Fibroblast of mammary gland (primary cell): ENCODE measurements around the gene PALLD.

Experiments
- DNase-seq: peaks from one replicate; pipeline ENCODE4 v3.0.0-alpha.2; 2010; ENCODE audit warnings: low read depth
- H3K4me3 ChIP-seq: 2 replicates; pipeline ENCODE4 v1.5.1; 2011; ENCODE audit warnings: low read depth, mild to moderate bottlenecking, low read length, moderate library complexity; ENCODE audit not compliant: control insufficient read depth
- TF ChIP-seq, protein P1 (sequence below): conservative IDR thresholded peaks from 2 replicates; pipeline ENCODE4 v1.5.1; 2011; ENCODE audit warnings: low read depth, low read length, inconsistent platforms; ENCODE audit not compliant: control insufficient read depth, insufficient read depth

PALLD gene

DNA sequence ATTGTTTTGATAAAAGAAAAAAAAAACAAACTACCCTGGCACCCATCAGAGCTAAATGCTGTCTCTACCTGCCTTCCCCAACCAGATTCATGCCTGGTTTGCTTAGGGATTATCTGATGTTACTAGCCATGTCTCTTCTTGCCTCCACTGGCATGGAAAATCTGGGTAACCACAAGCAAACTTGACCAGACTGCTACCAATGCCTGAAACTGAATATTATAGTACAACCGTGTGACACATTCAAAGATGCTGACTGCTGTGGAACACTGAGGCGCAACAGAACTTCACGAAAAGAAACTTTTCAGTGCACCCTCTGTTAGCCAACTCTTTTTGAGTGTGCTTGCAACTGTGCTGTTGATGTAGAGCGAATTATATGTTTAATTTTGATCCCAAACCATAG lies 285.1 kb downstream of the PALLD start:
- TF ChIP-seq, protein P1, sequence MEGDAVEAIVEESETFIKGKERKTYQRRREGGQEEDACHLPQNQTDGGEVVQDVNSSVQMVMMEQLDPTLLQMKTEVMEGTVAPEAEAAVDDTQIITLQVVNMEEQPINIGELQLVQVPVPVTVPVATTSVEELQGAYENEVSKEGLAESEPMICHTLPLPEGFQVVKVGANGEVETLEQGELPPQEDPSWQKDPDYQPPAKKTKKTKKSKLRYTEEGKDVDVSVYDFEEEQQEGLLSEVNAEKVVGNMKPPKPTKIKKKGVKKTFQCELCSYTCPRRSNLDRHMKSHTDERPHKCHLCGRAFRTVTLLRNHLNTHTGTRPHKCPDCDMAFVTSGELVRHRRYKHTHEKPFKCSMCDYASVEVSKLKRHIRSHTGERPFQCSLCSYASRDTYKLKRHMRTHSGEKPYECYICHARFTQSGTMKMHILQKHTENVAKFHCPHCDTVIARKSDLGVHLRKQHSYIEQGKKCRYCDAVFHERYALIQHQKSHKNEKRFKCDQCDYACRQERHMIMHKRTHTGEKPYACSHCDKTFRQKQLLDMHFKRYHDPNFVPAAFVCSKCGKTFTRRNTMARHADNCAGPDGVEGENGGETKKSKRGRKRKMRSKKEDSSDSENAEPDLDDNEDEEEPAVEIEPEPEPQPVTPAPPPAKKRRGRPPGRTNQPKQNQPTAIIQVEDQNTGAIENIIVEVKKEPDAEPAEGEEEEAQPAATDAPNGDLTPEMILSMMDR = no peak
- no peak for DNase-seq

DNA sequence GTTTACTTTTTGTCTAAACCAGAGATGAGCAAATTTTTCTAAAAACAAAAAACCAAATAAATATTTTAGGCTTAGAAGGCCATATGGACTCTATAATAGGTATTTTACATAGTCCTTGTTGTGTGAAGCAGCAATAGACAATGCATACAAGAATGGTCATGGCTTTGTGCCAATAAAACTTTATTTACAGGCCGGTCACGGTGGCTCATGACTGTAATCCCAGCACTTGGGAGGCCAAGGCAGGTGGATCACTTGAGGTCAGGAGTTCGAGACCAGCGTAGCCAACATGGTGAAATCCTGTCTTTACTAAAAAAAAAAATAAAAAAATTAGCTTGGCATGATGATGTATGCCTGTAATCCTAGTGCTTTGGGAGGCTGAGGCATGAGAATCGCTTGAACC lies 285.6 kb downstream of the PALLD start:
- TF ChIP-seq, protein P1 = no peak
- no peak for DNase-seq
- no peak overlapping the region for H3K4me3 ChIP-seq

More for the DNA sequence above, 285.1 kb downstream of the PALLD start:
- no peak overlapping the region for H3K4me3 ChIP-seq

DNA sequence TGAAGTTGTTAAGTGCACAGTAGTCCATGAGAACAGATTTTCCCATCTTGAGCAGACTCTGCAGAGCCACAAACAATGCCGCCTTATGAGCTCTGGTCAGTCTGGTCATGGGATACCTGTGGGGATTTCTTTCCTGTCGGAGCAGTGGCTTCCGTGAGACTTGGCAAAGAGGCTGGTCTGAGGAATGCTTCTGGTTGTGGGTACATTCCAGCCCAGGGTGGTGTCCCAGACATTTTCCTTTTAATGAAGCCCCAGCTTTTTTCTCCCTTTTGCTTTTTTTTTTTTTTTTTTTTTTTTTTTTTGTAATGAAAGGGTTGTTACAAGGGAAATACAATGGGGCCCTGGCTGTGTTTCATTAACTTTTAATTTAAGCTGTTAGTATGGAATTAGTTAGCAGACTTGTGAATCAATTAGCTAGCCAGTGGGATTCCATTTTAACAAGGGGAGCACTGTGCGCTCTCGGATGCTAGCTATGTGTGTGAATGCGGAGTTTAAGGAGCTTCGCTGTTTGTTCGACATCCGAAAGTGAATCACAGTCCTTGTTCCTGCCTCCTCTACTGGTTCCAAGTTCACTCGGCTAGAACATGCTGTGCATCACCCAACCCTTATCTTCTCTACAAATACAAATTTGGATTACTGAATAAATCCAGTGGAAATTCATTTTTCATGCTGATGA lies 288.1 kb downstream of the PALLD start:
- no peak for DNase-seq

DNA sequence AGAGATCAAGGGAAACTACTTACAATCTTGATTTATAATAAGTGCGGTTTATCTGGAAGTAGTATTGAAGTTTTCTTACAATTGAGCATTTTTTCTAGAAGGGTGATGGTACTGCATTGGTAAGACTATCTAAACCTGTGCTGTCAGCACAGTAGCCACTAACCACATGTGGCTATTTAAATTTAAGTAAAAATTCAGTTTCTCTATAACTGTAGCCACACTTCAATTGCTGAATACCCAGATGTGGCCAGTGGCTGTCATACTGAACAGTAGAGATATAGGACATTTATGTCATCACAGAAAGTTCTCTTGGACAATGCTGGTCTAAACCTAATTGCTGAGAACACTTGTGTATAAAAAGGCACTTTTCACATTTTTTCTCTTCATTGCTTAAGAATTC lies 290.5 kb downstream of the PALLD start:
- TF ChIP-seq, protein P1 = no peak
- DNase-seq = no peak
- no peak overlapping the region for H3K4me3 ChIP-seq

More for the DNA sequence above, 288.1 kb downstream of the PALLD start:
- TF ChIP-seq, protein P1 = no peak
- H3K4me3 ChIP-seq = no peak overlapping the region

DNA sequence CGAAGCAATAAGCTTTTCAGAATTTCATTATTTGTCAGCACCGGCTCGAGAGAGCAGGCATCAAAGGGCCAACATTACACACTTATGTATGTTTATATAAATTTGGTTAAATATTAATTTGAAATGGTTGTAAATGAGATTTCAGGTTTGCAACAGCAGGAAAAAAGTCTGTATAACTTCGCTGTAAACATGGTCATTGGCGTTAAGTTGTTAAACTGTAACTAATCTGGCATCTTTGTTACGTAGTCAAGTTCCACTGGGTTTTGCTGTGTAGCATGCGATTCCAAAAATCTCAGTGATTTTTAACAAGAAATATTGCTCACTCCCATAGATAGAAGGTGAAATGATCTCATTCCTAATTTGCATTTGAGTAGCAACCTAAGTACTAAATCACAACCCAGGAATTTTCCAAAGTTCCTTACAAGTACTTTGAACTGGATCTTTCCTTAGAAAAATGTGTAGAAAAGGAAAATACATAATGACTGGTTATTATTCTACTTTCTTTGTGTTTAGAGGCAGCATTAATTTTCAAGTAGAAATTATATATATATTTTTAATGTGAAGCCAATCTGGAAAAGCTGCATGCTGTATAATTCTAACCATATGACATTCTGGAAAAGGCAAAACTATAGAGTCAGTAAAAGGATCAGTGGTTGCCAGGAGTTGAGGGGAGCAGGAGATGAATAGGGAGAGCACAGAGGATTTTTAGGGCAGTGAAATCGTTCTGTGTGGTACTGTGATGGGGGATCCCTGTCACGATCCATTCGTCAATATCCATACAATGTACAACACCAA lies 291.1 kb downstream of the PALLD start:
- TF ChIP-seq, protein P1 = no peak
- H3K4me3 ChIP-seq = no peak overlapping the region
- no peak for DNase-seq

DNA sequence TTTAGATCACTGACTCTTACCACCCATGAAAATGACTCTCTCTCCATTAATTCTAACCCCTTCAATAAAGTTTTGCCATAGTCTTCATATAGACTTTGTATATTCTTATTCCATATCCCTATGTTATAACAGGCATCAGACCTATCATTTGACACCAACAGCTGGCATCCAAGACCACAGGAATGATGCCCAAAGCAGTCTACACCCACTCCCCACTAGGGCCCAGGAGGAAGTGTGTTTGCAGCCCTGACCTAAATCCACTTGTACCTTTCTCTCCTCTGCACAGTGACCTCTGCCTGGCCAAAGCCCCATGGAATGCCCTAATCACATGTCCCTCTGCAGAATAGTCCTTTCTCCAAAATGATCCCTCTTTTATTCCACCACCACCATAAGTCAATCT lies 294.0 kb downstream of the PALLD start:
- no peak overlapping the region for H3K4me3 ChIP-seq
- DNase-seq = no peak
- TF ChIP-seq, protein P1 = no peak
